Measurements from ENCODE around the gene VSIG10.
"Not testable (repeated sequence)": the region's sequence is repeated elsewhere in the genome, so short reads cannot be mapped to it uniquely, and the experiment has no call there.

The VSIG10 gene

DNA sequence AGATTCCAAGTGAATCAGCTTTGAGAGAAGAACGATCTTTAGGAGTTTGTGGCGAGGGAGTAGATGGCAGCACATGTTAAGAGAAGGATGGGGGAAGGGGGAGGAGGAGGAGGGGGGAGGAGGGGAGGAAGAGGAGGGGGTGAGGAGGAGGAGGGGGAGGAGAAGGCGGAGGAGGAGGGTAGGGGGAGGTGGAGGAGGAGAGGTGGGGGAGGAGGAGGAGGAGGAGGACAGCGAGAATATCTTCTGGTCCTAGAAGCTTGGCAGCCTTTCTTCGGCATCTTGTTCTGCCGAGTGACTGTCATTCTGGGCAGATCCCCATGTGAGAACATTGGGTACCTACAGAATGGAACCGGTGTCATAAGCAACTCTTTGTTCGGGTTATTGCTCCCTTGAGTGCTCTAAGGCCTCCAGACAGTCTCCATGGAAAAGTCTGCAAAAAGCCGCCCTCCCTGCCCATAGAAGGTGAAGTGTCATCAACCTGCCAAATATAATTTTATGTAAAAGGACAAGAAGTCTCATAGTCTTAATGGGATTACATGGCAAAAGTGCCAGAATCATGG is 80.4 kb downstream of the VSIG10 start:
- DNase-seq = no peak

DNA sequence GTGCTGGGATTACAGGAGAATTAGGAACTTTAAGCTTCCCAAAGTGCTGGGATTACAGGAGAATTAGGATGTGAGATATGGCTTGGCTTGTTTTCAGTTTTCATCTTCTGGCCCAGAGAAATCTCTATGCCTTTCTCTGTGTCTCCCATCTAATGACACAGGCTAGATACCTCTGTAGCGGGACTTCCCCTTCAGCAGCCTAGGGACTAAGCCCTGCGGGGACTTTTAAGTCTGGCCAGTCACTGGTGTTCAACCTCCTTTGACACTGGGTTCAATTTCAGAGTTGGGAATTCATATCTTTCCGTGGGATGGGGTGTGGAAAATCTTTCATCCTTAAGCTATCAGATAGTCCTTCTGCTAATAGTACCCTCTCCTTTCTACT is 81.1 kb downstream of the VSIG10 start:
- DNase-seq = no peak

DNA sequence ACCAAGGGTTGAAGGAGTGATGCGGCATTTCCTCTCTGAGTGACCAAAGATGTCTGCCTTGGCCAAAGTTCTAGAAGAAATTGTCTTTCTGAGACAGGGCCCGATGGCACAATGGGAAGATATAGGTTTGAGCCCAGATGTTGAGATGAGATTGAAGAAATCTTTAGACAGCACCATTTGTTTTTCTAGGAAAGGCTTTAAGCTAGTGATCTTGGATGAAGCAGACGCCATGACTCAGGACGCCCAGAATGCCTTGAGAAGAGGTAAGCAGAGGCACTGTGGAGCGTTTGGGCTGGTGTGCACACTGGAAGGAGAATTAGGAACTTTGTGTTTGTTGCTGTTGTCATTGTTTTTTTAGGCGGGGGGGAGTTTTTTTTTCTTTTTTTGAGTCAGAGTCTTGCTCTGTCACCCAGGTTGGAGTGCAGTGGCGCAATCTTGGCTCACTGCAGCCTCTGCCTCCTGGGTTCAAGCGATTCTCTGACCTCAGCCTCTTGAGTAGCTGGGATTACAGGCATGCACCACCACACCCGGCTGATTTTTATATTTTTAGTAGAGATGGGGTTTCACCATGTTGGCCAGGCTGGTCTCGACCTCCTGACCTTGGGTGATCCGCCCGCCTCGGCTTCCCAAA is 81.6 kb downstream of the VSIG10 start:
- DNase-seq = not testable (repeated sequence)

DNA sequence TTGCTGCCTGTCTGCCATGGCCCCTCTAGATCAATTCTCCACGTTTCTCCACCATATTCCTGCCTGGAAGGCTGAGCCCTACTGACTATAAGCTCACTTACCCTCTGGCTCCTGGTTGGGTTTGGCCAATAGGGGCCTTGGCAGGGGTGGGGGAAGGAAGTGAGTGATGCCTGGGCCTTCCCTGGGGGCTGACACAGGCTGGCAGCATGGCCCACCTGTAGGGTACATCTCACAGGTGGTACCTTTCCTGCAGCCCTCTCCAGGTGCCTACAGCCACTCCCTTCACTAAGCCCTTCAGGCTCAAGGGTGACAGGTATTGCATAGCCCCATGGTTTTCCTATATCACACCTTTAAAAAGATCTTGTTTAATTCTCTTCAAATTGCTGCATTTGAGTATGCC is 83.8 kb downstream of the VSIG10 start:
- no peak for DNase-seq

DNA sequence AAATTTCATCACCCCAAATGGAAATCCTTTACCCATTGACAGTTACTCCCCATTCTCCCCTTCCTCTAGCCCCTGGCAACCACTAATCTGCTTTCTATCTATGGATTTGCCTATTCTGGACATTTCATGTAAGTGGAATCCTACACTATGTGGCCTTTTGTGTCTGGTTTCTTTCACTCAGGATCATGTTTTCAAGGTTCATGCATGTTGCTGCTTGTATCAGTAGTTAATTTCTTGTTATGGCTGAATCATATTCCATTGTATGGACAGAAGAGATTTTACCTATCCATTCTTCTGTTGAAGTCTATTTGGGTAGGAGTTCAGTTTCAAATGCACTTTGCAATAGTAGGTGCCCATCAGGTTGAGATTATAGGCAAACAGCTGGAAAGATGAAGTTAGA is 85.9 kb downstream of the VSIG10 start:
- no peak for DNase-seq

DNA sequence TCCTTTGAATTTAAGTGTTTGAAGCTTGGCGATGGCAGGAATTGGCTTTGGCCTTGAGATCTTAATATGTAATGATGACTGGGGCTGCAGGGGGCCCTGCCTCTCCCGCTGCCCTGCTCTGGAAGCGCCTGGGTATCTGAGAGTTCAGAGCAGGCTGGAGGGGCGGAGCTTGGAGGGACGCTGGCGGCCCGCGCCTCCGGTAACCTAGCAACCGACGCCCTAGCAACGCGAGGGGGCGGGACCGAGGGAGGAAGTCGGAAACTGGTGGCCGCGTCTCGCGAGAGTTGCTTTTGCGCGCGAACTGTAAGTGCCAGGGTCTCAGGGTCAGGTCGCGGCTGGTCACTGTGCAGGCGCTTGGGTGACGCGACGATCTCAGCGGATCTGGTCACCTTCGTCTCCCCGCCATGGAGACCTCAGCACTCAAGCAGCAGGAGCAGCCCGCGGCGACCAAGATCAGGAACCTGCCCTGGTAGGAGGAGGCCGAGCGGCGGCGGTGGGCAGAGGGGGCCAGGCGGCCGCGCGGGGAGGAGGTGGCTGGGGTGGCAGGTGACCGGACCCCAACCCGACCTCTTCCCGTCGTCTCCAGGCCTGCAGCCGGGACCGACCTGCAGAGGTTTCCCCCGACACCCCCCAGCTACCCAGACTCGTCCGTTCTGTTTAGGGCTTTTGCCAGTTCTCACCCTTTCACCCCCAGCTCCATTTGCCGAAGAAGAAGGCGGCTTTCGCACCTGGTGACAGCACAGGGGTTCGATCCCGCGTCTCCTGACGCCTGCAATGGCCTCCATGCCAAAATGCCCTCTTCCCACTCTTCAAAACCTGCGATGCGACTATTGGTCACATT is 87.2 kb downstream of the VSIG10 start, which contains the start of gene RFC5:
RFC5 (plus strand) TSS at position 280 of the 841 bp plus-strand sequence; CDS start at position 405, 125 bp downstream.
- peak; percentile 99 for DNase-seq

DNA sequence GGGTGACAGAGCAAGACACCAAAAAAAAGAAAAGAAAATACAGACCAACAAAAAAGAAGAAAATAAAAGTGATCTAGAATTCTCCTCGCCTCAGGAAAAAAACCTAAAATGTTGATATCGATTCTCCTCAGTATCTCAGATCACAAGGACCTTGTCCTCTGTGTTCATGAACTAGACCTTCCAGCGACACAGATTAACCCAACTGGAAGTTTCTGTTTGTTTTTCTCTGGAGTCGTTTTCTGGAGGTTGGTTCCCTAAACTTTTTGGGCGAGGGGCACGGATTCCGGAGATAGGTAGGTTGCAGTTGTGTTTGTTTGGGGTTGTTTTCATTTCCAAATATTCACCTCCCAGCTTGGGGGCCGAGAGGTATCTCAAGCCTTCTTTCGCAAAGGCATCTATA is 87.9 kb downstream of the VSIG10 start:
- DNase-seq = no peak

DNA sequence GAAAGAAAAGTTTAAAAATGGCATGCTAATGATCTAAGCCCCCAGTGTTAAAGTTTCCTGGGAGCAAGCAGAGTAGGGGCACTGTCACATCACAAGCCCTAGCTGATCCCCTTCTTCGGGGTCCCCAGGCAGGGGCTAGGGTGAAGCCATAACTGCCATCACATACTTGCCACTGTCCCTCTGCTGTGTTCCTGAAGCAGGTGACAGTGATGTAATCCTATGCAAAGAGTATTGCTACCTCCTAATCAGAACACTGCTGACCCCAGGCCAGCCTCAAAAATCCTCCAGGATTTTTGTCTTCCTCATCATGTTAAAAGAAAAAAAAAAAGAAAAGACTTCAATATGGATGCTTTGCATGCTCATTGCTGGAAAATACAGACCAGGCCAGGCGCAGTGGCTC is 88.5 kb downstream of the VSIG10 start:
- no peak for DNase-seq

Measured in NCI-H510A (cell line).